HCT116 (cell line): ENCODE data around the gene BLTP3B.

Experiments
- CTCF ChIP-seq, 3 experiments: fragments of 200-600 bp in 1 of 3; sonication (generic) in 1 of 3; IDR thresholded peaks in 2 of 3; conservative IDR thresholded peaks in 1 of 3; 2 replicates each; pipeline ENCODE4 v1.5.1; 2012 to 2017; ENCODE audit warnings: low read depth in 2 of 3, low read length in 2 of 3, antibody characterized with exemption in 1 of 3, borderline replicate concordance in 1 of 3, control low read depth in 1 of 3, mild to moderate bottlenecking in 1 of 3, mixed read lengths in 1 of 3, mixed run types in 1 of 3, moderate library complexity in 1 of 3; ENCODE audit not compliant: insufficient read depth in 1 of 3
- POLR2A ChIP-seq: IDR thresholded peaks from 2 replicates; pipeline ENCODE4 v1.7.0; 2011; ENCODE audit warnings: borderline replicate concordance; ENCODE audit not compliant: insufficient read depth, insufficient read length; ENCODE audit errors: extremely low read depth
- POLR2AphosphoS5 ChIP-seq: IDR thresholded peaks from 2 replicates; pipeline ENCODE4 v1.6.1; 2011; ENCODE audit warnings: mild to moderate bottlenecking, low read depth, low read length, moderate library complexity
- REST ChIP-seq: IDR thresholded peaks from 2 replicates; pipeline ENCODE4 v1.6.1; 2012; ENCODE audit warnings: low read depth
- SRF ChIP-seq: IDR thresholded peaks from 2 replicates; pipeline ENCODE4 v1.6.1; 2012; ENCODE audit warnings: low read depth

GRCh38 chr12:100151769-100152168 is 9.1 kb upstream of the BLTP3B start:
- no peak for TF ChIP-seq REST
- TF ChIP-seq POLR2A, result no peak
- no peak for TF ChIP-seq CTCF (IDR thresholded peaks at IDR 0.05 in 2 of 3, conservative IDR thresholded peaks at IDR 0.05 in 1 of 3; ENCODE audit: borderline replicate concordance in 1 of 3, insufficient read depth in 1 of 3, low read depth in 2 of 3, low read length in 2 of 3)
- no peak for TF ChIP-seq SRF
- no peak for TF ChIP-seq POLR2AphosphoS5
